K562 (cell line): ENCODE data around the gene KIF14. TPM values are rescaled to one million over a fixed set of nuclear protein-coding genes. Genes with fewer than 3 reads are reported as not detected.
A peak's percentile ranks its signal among the peaks of the same experiment; 100 is the strongest.

Experiments
- BDP1 ChIP-seq: IDR thresholded peaks from 3 replicates; pipeline ENCODE4 v1.6.1; 2011; ENCODE audit not compliant: insufficient read length, insufficient read depth
- CHAMP1 ChIP-seq: fragments of 450-650 bp; IDR thresholded peaks from 2 replicates; pipeline ENCODE4 v1.6.1; 2016; ENCODE audit warnings: mild to moderate bottlenecking
- ELK1 ChIP-seq: sonication (generic); formaldehyde crosslinking; IDR thresholded peaks from 2 replicates; pipeline ENCODE4 v1.8.1; 2022; ENCODE audit warnings: missing genetic modification reagents
- HMGXB4 ChIP-seq: sonication (generic); formaldehyde crosslinking; IDR thresholded peaks from 2 replicates; pipeline ENCODE4 v1.8.1; 2023; ENCODE audit warnings: mild to moderate bottlenecking, missing genetic modification reagents
- MYC ChIP-seq, 2 experiments: fragments of 250-450 bp in 1 of 2; sonication (Bioruptor Pico) in 1 of 2; IDR thresholded peaks; 2 replicates each; pipeline versions ENCODE4 v1.5.1 to v1.6.1; 2012 to 2021; ENCODE audit warnings: low read depth in 2 of 2, borderline replicate concordance in 1 of 2, improper control_type of control experiment in 1 of 2, low read length in 1 of 2, mild to moderate bottlenecking in 1 of 2, moderate library complexity in 1 of 2
- SIX5 ChIP-seq, 2 experiments: IDR thresholded peaks; 2 replicates each; pipeline ENCODE4 v1.6.1; 2011; ENCODE audit warnings: low read length in 2 of 2, borderline replicate concordance in 1 of 2, low read depth in 1 of 2, mild to moderate bottlenecking in 1 of 2, moderate library complexity in 1 of 2; ENCODE audit not compliant: insufficient read depth in 1 of 2
- ZHX1 ChIP-seq: fragments of 150-350 bp; conservative IDR thresholded peaks from 2 replicates; pipeline ENCODE4 v1.6.1; 2014; ENCODE audit warnings: low read length
- polyA plus RNA-seq, 8 experiments: library from polyadenylated mRNA; depleted of rRNA in 4 of 8; stranded (reverse) in 5 of 8; unstranded in 3 of 8; fragments of >200 nt; fragmentation: Nextera tagmentation in 2 of 8; fragmentation: Illumina TruSeq in 1 of 8; extraction: Ambion mirVana in 2 of 8; extraction: Trizol in 1 of 8; gene quantifications; 2 replicates each; pipeline versions ENCODE4 v1.2.1 to v1.2.3, GENCODE V29; 2011 to 2014; ENCODE audit warnings: inconsistent platforms in 1 of 8, missing spikeins in 1 of 8
- total RNA-seq, 7 experiments: library from RNA; depleted of rRNA in 6 of 7; stranded (reverse); fragments of >200 nt in 6 of 7; fragmentation: Illumina TruSeq in 2 of 7; extraction: Trizol in 2 of 7; gene quantifications; 2 replicates each; pipeline versions ENCODE4 v1.2.1 to v1.2.3, GENCODE V29; 2011 to 2021; ENCODE audit warnings: low replicate concordance in 1 of 7
- TF ChIP-seq, protein P1 (sequence below): sonication (generic); formaldehyde crosslinking; IDR thresholded peaks from 2 replicates; pipeline ENCODE4 v1.9.0; 2022; ENCODE audit warnings: mild to moderate bottlenecking, missing genetic modification reagents
- TF ChIP-seq, protein P2 (sequence below): fragments of 250-450 bp; sonication (Bioruptor Pico); IDR thresholded peaks from 2 replicates; pipeline ENCODE4 v1.5.0; 2022; ENCODE audit warnings: mild to moderate bottlenecking
- TF ChIP-seq, protein P3 (sequence below): fragments of 250-450 bp; sonication (Bioruptor Pico); IDR thresholded peaks from 2 replicates; pipeline ENCODE4 v1.5.0; 2020; ENCODE audit warnings: mild to moderate bottlenecking

KIF14 gene
- total and polyA plus RNA-seq, 9 of the 15 experiments (the other 6 are each of a cell fraction or from before 2014, with no cell fraction given): 11.5 to 47.4 (median 29.0) TPM

GRCh38 chr1:200669314-200670241 lies 49.0 kb upstream of the KIF14 start, which contains the start of gene DDX59 (continued):
- TF ChIP-seq CHAMP1: no peak
- no peak for TF ChIP-seq BDP1
- peak; percentile 79 for TF ChIP-seq HMGXB4 (CRISPR knock-in tag)
- TF ChIP-seq ELK1: no peak
- TF ChIP-seq, protein P1, sequence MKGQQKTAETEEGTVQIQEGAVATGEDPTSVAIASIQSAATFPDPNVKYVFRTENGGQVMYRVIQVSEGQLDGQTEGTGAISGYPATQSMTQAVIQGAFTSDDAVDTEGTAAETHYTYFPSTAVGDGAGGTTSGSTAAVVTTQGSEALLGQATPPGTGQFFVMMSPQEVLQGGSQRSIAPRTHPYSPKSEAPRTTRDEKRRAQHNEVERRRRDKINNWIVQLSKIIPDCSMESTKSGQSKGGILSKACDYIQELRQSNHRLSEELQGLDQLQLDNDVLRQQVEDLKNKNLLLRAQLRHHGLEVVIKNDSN (CRISPR knock-in tag): no peak; the same call in 1 of the 2 replicates
- TF ChIP-seq, protein P2, sequence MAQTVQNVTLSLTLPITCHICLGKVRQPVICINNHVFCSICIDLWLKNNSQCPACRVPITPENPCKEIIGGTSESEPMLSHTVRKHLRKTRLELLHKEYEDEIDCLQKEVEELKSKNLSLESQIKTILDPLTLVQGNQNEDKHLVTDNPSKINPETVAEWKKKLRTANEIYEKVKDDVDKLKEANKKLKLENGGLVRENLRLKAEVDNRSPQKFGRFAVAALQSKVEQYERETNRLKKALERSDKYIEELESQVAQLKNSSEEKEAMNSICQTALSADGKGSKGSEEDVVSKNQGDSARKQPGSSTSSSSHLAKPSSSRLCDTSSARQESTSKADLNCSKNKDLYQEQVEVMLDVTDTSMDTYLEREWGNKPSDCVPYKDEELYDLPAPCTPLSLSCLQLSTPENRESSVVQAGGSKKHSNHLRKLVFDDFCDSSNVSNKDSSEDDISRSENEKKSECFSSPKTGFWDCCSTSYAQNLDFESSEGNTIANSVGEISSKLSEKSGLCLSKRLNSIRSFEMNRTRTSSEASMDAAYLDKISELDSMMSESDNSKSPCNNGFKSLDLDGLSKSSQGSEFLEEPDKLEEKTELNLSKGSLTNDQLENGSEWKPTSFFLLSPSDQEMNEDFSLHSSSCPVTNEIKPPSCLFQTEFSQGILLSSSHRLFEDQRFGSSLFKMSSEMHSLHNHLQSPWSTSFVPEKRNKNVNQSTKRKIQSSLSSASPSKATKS (CRISPR knock-in tag): no peak
- TF ChIP-seq MYC (IDR thresholded peaks at IDR 0.05; ENCODE audit: low read depth, low read length): peak; percentile 85
- TF ChIP-seq MYC (CRISPR knock-in tag; IDR thresholded peaks at IDR 0.05; ENCODE audit: borderline replicate concordance, low read depth): no peak
- no peak for TF ChIP-seq SIX5 (IDR thresholded peaks at IDR 0.05; ENCODE audit: borderline replicate concordance in 1 of 2, insufficient read depth in 1 of 2, low read depth in 1 of 2, low read length in 2 of 2)
- TF ChIP-seq, protein P3, sequence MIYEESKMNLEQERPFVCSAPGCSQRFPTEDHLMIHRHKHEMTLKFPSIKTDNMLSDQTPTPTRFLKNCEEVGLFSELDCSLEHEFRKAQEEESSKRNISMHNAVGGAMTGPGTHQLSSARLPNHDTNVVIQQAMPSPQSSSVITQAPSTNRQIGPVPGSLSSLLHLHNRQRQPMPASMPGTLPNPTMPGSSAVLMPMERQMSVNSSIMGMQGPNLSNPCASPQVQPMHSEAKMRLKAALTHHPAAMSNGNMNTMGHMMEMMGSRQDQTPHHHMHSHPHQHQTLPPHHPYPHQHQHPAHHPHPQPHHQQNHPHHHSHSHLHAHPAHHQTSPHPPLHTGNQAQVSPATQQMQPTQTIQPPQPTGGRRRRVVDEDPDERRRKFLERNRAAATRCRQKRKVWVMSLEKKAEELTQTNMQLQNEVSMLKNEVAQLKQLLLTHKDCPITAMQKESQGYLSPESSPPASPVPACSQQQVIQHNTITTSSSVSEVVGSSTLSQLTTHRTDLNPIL (CRISPR knock-in tag): no peak
- TF ChIP-seq ZHX1: peak; percentile 40; the same call in 1 of the 2 replicates
